Loucy (cell line): ENCODE data around the gene CAMTA1.

Experiments
- EZH2phosphoT487 ChIP-seq: fragments of 200-600 bp; IDR thresholded peaks from 2 replicates; pipeline ENCODE4 v1.6.1; 2018; ENCODE audit warnings: antibody characterized with exemption, mild to moderate bottlenecking, moderate library complexity, borderline replicate concordance
- TF ChIP-seq, protein P1 (sequence below): fragments of 200-600 bp; sonication (generic); conservative IDR thresholded peaks from 2 replicates; pipeline ENCODE4 v1.5.1; 2014; ENCODE audit warnings: mild to moderate bottlenecking, antibody characterized with exemption, low read length

DNA sequence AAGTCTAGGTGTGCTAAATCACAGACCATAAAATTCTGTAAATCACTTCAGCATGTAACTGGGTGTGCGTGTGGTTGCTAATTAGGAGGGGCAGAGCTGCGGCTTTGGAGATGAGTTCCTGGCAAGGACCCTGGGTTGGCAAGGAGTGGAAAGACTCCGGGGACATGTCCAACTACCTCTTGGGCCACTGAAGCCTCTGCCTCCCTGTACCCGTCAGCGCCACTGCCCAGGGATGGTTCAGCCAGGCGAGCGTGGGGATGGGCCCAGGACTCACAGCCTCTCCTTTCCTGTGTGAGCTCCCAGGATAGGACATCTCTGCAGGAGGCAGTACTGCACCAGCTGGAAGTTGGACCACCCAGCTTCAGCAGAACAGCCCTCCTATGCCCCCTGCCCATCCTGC, 599.4 kb downstream of the CAMTA1 start:
- TF ChIP-seq, protein P1, sequence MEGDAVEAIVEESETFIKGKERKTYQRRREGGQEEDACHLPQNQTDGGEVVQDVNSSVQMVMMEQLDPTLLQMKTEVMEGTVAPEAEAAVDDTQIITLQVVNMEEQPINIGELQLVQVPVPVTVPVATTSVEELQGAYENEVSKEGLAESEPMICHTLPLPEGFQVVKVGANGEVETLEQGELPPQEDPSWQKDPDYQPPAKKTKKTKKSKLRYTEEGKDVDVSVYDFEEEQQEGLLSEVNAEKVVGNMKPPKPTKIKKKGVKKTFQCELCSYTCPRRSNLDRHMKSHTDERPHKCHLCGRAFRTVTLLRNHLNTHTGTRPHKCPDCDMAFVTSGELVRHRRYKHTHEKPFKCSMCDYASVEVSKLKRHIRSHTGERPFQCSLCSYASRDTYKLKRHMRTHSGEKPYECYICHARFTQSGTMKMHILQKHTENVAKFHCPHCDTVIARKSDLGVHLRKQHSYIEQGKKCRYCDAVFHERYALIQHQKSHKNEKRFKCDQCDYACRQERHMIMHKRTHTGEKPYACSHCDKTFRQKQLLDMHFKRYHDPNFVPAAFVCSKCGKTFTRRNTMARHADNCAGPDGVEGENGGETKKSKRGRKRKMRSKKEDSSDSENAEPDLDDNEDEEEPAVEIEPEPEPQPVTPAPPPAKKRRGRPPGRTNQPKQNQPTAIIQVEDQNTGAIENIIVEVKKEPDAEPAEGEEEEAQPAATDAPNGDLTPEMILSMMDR: no peak
- no peak for TF ChIP-seq EZH2phosphoT487
